ENCODE measurements around the gene KLB.

The KLB gene

GRCh38 chr4:39469429-39470077, 62.8 kb downstream of the KLB start:
- H3K4me1 Mint-ChIP-seq, result peaks cover 14% of the 10 kb centered on the region
- H3K4me3 Mint-ChIP-seq, result no peak overlapping the region
- peak overlapping the region in 1 of 2 donors; percentile 43 for H3K27ac Mint-ChIP-seq
- ATAC-seq, result peak; percentile 71
- DNase-seq, result no peak
- no peaks in the 10 kb centered on the region for H3K27me3 Mint-ChIP-seq
- H3K9me3 Mint-ChIP-seq, result no peaks in the 10 kb centered on the region

GRCh38 chr4:39470402-39470801, 63.7 kb downstream of the KLB start:
- DNase-seq (no peak), ATAC-seq (no peak)
- H3K27ac Mint-ChIP-seq, result no peak overlapping the region
- H3K9me3 Mint-ChIP-seq, result no peaks in the 10 kb centered on the region
- peaks cover 8% of the 10 kb centered on the region for H3K4me1 Mint-ChIP-seq
- H3K4me3 Mint-ChIP-seq, result no peak overlapping the region
- H3K27me3 Mint-ChIP-seq, result no peaks in the 10 kb centered on the region

GRCh38 chr4:39472396-39472795, 65.7 kb downstream of the KLB start:
- no peak for ATAC-seq
- Mint-ChIP-seq H3K4me1 (peaks cover 8% of the 10 kb centered on the region), H3K27me3 (no peaks in the 10 kb centered on the region), H3K9me3 (no peaks in the 10 kb centered on the region), H3K27ac (no peak overlapping the region), H3K4me3 (no peak overlapping the region)
- DNase-seq, result no peak

- H3K27me3 Mint-ChIP-seq, result no peaks in the 10 kb centered on the region
- no peaks in the 10 kb centered on the region for H3K4me1 Mint-ChIP-seq
- ATAC-seq, result no peak
- no peak overlapping the region for H3K4me3 Mint-ChIP-seq
- H3K9me3 Mint-ChIP-seq, result no peaks in the 10 kb centered on the region
- DNase-seq, result no peak
- no peak overlapping the region for H3K27ac Mint-ChIP-seq
Observed at GRCh38 chr4:39476187-39476895, 69.6 kb downstream of the KLB start.

GRCh38 chr4:39480251-39480650, 73.5 kb downstream of the KLB start:
- Mint-ChIP-seq H3K27ac (no peak overlapping the region), H3K27me3 (no peaks in the 10 kb centered on the region), H3K4me3 (no peak overlapping the region), H3K9me3 (peaks cover 0 to 7% of the 10 kb centered on the region in 2 donors), H3K4me1 (no peaks in the 10 kb centered on the region)
- DNase-seq (no peak), ATAC-seq (no peak)

- Mint-ChIP-seq H3K27ac (no peak overlapping the region), H3K9me3 (peaks cover 0 to 7% of the 10 kb centered on the region in 2 donors), H3K27me3 (no peaks in the 10 kb centered on the region), H3K4me3 (no peak overlapping the region), H3K4me1 (no peaks in the 10 kb centered on the region)
- DNase-seq (no peak), ATAC-seq (no peak)
Observed at GRCh38 chr4:39480902-39481695, 74.4 kb downstream of the KLB start.

- Mint-ChIP-seq H3K27ac (no peak overlapping the region), H3K4me1 (no peaks in the 10 kb centered on the region), H3K27me3 (no peaks in the 10 kb centered on the region), H3K9me3 (peaks cover 0 to 7% of the 10 kb centered on the region in 2 donors), H3K4me3 (no peak overlapping the region)
- ATAC-seq (no peak), DNase-seq (no peak)
Observed at GRCh38 chr4:39484582-39485272, 78.0 kb downstream of the KLB start.

GRCh38 chr4:39486221-39486804, 79.6 kb downstream of the KLB start:
- H3K9me3 Mint-ChIP-seq, result peaks cover 0 to 7% of the 10 kb centered on the region in 2 donors
- ATAC-seq (no peak), DNase-seq (no peak)
- no peak overlapping the region for H3K27ac Mint-ChIP-seq
- no peaks in the 10 kb centered on the region for H3K27me3 Mint-ChIP-seq
- H3K4me1 Mint-ChIP-seq, result no peaks in the 10 kb centered on the region
- no peak overlapping the region for H3K4me3 Mint-ChIP-seq

GRCh38 chr4:39490322-39490721, 83.6 kb downstream of the KLB start:
- Mint-ChIP-seq H3K4me3 (no peak overlapping the region), H3K4me1 (no peaks in the 10 kb centered on the region), H3K27ac (no peak overlapping the region), H3K9me3 (no peaks in the 10 kb centered on the region), H3K27me3 (no peaks in the 10 kb centered on the region)
- ATAC-seq (no peak), DNase-seq (no peak)

- no peak overlapping the region for H3K4me3 Mint-ChIP-seq
- no peak overlapping the region for H3K27ac Mint-ChIP-seq
- ATAC-seq, result no peak
- no peak for DNase-seq
- no peaks in the 10 kb centered on the region for H3K9me3 Mint-ChIP-seq
- H3K27me3 Mint-ChIP-seq, result no peaks in the 10 kb centered on the region
- no peaks in the 10 kb centered on the region for H3K4me1 Mint-ChIP-seq
Observed at GRCh38 chr4:39494354-39494753, 87.6 kb downstream of the KLB start.

- Mint-ChIP-seq H3K27ac (no peak overlapping the region), H3K4me3 (no peak overlapping the region), H3K27me3 (no peaks in the 10 kb centered on the region), H3K9me3 (no peaks in the 10 kb centered on the region), H3K4me1 (no peaks in the 10 kb centered on the region)
- no peak for DNase-seq
- no peak for ATAC-seq
Observed at GRCh38 chr4:39495446-39496213, 88.9 kb downstream of the KLB start.

GRCh38 chr4:39497909-39498726, 91.4 kb downstream of the KLB start:
- no peaks in the 10 kb centered on the region for H3K27me3 Mint-ChIP-seq
- H3K4me1 Mint-ChIP-seq, result no peaks in the 10 kb centered on the region
- DNase-seq (no peak), ATAC-seq (no peak)
- H3K9me3 Mint-ChIP-seq, result no peaks in the 10 kb centered on the region
- no peak overlapping the region for H3K4me3 Mint-ChIP-seq
- H3K27ac Mint-ChIP-seq, result no peak overlapping the region

- DNase-seq (no peak), ATAC-seq (no peak)
- no peak overlapping the region for H3K27ac Mint-ChIP-seq
- no peaks in the 10 kb centered on the region for H3K27me3 Mint-ChIP-seq
- no peak overlapping the region for H3K4me3 Mint-ChIP-seq
- no peaks in the 10 kb centered on the region for H3K9me3 Mint-ChIP-seq
- H3K4me1 Mint-ChIP-seq, result no peaks in the 10 kb centered on the region
Observed at GRCh38 chr4:39498727-39499020, 91.9 kb downstream of the KLB start.

Data from stimulated activated naive CD8-positive, alpha-beta T cell treated with anti-CD3 and anti-CD28 coated beads, Interleukin-15, amount 100 ng/mL, for 72 hours (primary cell).